Uterus (tissue), 2 donors: ENCODE measurements around the gene GPR137.

Source experiments
- POLR2A ChIP-seq, 2 donors: fragments of 450-650 bp; IDR thresholded peaks; one replicate each; pipeline ENCODE4 v1.6.1; 2016; ENCODE audit warnings: antibody characterized with exemption in 2 of 2, mild to moderate bottlenecking in 1 of 2, moderate library complexity in 1 of 2
- TF ChIP-seq, protein P1 (sequence below), 4 experiments: fragments of 200-600 bp in 2 of 4; fragments of 450-650 bp in 2 of 4; sonication (generic) in 2 of 4; IDR thresholded peaks; one replicate each; pipeline ENCODE4 v1.5.1; 2016 to 2019; ENCODE audit warnings: antibody characterized with exemption in 4 of 4, mild to moderate bottlenecking in 2 of 4, moderate library complexity in 1 of 4

DNA sequence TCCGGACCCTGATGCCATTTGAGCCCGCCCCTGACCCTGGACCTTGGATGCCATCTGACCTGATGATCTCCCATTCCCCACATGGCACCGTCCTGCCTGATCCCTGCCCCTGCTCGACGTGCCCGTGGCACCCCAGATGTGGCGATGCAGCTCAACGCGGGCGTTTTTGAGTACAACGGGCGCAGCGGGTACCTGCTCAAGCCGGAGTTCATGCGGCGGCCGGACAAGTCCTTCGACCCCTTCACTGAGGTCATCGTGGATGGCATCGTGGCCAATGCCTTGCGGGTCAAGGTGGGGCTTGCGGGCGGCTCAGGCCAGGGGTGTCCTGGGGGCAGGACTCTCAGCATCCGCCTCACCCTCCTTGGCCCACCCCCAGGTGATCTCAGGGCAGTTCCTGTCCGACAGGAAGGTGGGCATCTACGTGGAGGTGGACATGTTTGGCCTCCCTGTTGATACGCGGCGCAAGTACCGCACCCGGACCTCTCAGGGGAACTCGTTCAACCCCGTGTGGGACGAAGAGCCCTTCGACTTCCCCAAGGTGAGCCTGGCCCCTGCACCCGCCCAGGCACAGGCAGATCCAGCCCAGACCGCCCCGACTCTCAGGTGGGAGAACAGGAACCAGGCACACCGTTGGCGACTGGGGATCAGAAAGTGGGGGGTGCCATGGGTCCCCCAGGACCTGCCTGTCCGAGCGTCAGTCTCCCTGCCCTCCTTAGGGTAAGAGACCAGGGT is 23.2 kb upstream of the GPR137 start:
- TF ChIP-seq, protein P1, sequence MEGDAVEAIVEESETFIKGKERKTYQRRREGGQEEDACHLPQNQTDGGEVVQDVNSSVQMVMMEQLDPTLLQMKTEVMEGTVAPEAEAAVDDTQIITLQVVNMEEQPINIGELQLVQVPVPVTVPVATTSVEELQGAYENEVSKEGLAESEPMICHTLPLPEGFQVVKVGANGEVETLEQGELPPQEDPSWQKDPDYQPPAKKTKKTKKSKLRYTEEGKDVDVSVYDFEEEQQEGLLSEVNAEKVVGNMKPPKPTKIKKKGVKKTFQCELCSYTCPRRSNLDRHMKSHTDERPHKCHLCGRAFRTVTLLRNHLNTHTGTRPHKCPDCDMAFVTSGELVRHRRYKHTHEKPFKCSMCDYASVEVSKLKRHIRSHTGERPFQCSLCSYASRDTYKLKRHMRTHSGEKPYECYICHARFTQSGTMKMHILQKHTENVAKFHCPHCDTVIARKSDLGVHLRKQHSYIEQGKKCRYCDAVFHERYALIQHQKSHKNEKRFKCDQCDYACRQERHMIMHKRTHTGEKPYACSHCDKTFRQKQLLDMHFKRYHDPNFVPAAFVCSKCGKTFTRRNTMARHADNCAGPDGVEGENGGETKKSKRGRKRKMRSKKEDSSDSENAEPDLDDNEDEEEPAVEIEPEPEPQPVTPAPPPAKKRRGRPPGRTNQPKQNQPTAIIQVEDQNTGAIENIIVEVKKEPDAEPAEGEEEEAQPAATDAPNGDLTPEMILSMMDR (IDR thresholded peaks at IDR 0.05) = no peak
- TF ChIP-seq POLR2A (IDR thresholded peaks at IDR 0.05) = no peak
